Lower leg skin (tissue), 3 donors: Measurements from ENCODE around the gene HIGD1C.

Experiments
- CTCF ChIP-seq, 3 donors: fragments of 450-650 bp; IDR thresholded peaks; one replicate each; pipeline ENCODE4 v1.5.1; 2016; ENCODE audit warnings: antibody characterized with exemption in 3 of 3, mild to moderate bottlenecking in 3 of 3, moderate library complexity in 2 of 3
- POLR2A ChIP-seq, 2 donors: fragments of 450-650 bp; IDR thresholded peaks; one replicate each; pipeline ENCODE4 v1.6.1; 2016 to 2017; ENCODE audit warnings: antibody characterized with exemption in 2 of 2, mild to moderate bottlenecking in 1 of 2, moderate library complexity in 1 of 2

DNA sequence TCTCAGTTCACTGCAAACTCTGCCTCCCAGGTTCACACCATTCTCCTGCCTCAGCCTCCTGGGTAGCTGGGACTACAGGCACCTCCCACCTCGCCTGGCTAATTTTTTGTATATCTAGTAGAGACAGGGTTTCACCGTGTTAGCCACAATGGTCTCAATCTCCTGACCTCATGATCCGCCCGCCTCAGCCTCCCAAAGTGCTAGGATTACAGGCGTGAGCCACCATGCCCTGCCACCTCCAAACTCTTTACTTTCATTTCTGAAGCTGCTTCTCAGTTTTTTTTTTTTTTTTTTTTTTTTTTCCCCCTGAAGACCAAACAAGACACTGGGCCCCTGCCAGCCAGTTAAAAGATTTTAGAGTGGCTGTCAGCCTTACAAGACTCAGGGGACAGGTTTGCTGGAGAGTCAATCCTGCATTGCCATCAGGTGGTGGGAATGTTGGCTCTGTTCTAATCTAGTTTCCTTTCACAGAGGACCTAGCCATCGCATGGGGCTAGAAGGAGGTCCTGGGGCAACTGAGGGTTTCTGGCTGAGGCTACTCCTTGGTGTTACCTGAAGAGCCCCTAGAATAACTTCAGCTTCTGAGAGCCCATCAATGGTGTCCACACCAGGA lies 37.4 kb upstream of the HIGD1C start:
- no peak for TF ChIP-seq POLR2A (IDR thresholded peaks at IDR 0.05)
- TF ChIP-seq CTCF (IDR thresholded peaks at IDR 0.05) = no peak
